Measurements from ENCODE around the gene THRB. TPM values are rescaled to one million over a fixed set of nuclear protein-coding genes. Genes with fewer than 3 reads are reported as not detected.

THRB gene
- total and polyA plus RNA-seq, 2 donors (not counting 3 experiments of a cell fraction or from before 2014, with no cell fraction given): 0.06 TPM; not detected in 1

DNA sequence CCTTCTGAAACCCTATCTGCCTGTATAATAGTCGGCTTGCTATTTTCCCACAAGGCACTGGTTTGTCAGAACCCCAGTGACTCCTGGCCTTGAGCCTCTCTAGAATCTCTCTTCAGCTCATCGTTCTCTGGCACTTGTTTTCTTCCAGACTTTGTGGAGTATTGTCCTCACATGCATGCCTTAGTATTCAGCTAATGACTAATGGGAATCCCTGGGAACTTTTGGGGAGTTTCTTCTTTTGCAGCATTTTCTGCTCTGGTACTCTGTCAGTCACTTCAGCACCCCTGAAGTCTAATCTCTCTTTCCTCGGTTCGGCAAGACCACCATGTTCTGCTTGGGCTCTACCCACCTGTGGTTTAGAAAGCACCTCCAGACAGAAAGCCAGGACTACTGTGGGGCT, 35.8 kb upstream of the THRB start:
- ChIA-PET POLR2A (no interaction called here), CTCF (interaction anchor here (0.8 to 1.6 kb wide), 3 partner anchors 34 to 266 kb away, joined by 3 to 4 read pairs (median 4); no protein-coding TSS in a partner anchor)
- no TSS peak for BruUV-seq (replicated peaks)
- FAIRE-seq (no peak), DNase-seq (ENCODE audit: low read depth, low spot score) (no peak)
- Histone ChIP-seq H3K36me3 (ENCODE audit: control insufficient read depth in 2 of 2, extremely low read depth in 1 of 2, insufficient read depth in 2 of 2, low read length in 2 of 2) (no peaks in the 10 kb centered on the region), H2AFZ (ENCODE audit: low read depth, low read length) (no peak overlapping the region), H3K4me3 (replicated peaks in 1 of 3; ENCODE audit: insufficient read depth in 1 of 3, low read depth in 1 of 3, low read length in 3 of 3) (no peak overlapping the region), H3K4me1 (ENCODE audit: control insufficient read depth, extremely low read depth, insufficient read depth, low read length) (no peaks in the 10 kb centered on the region), H3K9ac (replicated peaks; ENCODE audit: extremely low read depth, insufficient read depth, low read length) (no peak overlapping the region), H3K27me3 (ENCODE audit: control insufficient read depth in 2 of 2, insufficient read depth in 2 of 2, low read length in 2 of 2) (no peaks in the 10 kb centered on the region), H3K79me2 (ENCODE audit: control insufficient read depth, insufficient read depth, low read length) (no peaks in the 10 kb centered on the region), H3K9me3 (replicated peaks; ENCODE audit: control insufficient read depth, insufficient read depth, low read length) (no peaks in the 10 kb centered on the region), H4K20me1 (replicated peaks; ENCODE audit: control insufficient read depth, extremely low read depth, insufficient read depth, low read length) (no peaks in the 10 kb centered on the region), H3K4me2 (ENCODE audit: insufficient read depth, low read length) (no peak overlapping the region), H3K27ac (ENCODE audit: insufficient read depth, low read depth, low read length) (no peak overlapping the region), H3K9me1 (replicated peaks; ENCODE audit: control insufficient read depth, extremely low read depth, insufficient read depth, low read length) (no peaks in the 10 kb centered on the region)
- dilution Hi-C loops (cut with MboI; ENCODE audit: extremely low pct_ligation_motif_present, low sequenced_read_pairs): no loop called here
- TF ChIP-seq JUN (IDR thresholded peaks at IDR 0.05; ENCODE audit: borderline replicate concordance, insufficient read depth, insufficient read length, low read depth) (no peak), FOS (IDR thresholded peaks at IDR 0.05; ENCODE audit: borderline replicate concordance, insufficient read depth, low read length) (no peak), MYC (IDR thresholded peaks at IDR 0.05; ENCODE audit: low read depth, low read length) (no peak), POLR2AphosphoS5 (IDR thresholded peaks at IDR 0.05; ENCODE audit: insufficient read depth, low read depth, low read length) (no peak), POLR2A (IDR thresholded peaks at IDR 0.05; ENCODE audit: low read depth, low read length) (no peak), GATA2 (IDR thresholded peaks at IDR 0.05; ENCODE audit: insufficient read depth, insufficient read length, low read depth, low read length) (no peak), EZH2 (IDR thresholded peaks at IDR 0.05; ENCODE audit: borderline replicate concordance, low read depth, low read length, severe bottlenecking) (no peak)
- TF ChIP-seq, protein P1, sequence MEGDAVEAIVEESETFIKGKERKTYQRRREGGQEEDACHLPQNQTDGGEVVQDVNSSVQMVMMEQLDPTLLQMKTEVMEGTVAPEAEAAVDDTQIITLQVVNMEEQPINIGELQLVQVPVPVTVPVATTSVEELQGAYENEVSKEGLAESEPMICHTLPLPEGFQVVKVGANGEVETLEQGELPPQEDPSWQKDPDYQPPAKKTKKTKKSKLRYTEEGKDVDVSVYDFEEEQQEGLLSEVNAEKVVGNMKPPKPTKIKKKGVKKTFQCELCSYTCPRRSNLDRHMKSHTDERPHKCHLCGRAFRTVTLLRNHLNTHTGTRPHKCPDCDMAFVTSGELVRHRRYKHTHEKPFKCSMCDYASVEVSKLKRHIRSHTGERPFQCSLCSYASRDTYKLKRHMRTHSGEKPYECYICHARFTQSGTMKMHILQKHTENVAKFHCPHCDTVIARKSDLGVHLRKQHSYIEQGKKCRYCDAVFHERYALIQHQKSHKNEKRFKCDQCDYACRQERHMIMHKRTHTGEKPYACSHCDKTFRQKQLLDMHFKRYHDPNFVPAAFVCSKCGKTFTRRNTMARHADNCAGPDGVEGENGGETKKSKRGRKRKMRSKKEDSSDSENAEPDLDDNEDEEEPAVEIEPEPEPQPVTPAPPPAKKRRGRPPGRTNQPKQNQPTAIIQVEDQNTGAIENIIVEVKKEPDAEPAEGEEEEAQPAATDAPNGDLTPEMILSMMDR (IDR thresholded peaks at IDR 0.05; ENCODE audit: extremely low read depth in 1 of 2, insufficient read depth in 1 of 2, low read depth in 1 of 2, low read length in 2 of 2): no peak
- TF ChIP-seq, protein P2, sequence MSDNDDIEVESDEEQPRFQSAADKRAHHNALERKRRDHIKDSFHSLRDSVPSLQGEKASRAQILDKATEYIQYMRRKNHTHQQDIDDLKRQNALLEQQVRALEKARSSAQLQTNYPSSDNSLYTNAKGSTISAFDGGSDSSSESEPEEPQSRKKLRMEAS (IDR thresholded peaks at IDR 0.05; ENCODE audit: insufficient read depth, insufficient read length): no peak
- intact Hi-C loops (cut with micrococcal nuclease): no loop called here

Measured in endothelial cell of umbilical vein (primary cell).